Lower leg skin (tissue), 3 donors: Measurements from ENCODE around the gene NCBP2L.

Source experiments
- POLR2A ChIP-seq, 2 donors: fragments of 450-650 bp; IDR thresholded peaks; one replicate each; pipeline ENCODE4 v1.6.1; 2016 to 2017; ENCODE audit warnings: antibody characterized with exemption in 2 of 2, mild to moderate bottlenecking in 1 of 2, moderate library complexity in 1 of 2
- TF ChIP-seq, protein P1 (sequence below), 3 donors: fragments of 450-650 bp; IDR thresholded peaks; one replicate each; pipeline ENCODE4 v1.5.1; 2016; ENCODE audit warnings: antibody characterized with exemption in 3 of 3, mild to moderate bottlenecking in 3 of 3, moderate library complexity in 2 of 3

DNA sequence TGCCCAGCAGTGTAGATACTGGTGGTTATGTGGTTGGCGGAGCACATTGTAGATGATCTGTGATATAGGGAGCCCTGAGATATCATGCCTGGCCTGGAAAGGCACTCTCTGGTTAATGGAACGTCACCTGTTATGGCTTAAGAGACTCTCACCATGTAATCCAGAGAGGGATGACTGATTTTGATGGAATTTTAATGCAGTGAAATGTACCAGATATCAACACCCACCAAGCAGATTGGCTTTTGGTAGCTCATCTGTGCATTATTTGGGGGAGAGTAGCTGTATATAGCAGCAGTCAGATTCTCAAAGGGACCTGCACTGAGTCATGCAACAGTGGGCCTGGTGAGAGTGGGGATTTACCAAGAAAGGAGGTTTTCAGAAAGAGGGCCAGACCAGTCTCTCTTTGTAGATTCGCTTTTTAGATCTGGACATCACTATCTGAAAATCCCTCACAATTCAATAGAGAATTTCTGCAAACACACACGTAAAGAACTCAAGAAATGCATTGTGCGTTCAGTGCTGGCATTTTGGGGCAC lies 19.2 kb upstream of the NCBP2L start:
- TF ChIP-seq, protein P1, sequence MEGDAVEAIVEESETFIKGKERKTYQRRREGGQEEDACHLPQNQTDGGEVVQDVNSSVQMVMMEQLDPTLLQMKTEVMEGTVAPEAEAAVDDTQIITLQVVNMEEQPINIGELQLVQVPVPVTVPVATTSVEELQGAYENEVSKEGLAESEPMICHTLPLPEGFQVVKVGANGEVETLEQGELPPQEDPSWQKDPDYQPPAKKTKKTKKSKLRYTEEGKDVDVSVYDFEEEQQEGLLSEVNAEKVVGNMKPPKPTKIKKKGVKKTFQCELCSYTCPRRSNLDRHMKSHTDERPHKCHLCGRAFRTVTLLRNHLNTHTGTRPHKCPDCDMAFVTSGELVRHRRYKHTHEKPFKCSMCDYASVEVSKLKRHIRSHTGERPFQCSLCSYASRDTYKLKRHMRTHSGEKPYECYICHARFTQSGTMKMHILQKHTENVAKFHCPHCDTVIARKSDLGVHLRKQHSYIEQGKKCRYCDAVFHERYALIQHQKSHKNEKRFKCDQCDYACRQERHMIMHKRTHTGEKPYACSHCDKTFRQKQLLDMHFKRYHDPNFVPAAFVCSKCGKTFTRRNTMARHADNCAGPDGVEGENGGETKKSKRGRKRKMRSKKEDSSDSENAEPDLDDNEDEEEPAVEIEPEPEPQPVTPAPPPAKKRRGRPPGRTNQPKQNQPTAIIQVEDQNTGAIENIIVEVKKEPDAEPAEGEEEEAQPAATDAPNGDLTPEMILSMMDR (IDR thresholded peaks at IDR 0.05) = no peak
- TF ChIP-seq POLR2A (IDR thresholded peaks at IDR 0.05) = no peak
